HG02623 (cell line): ENCODE measurements around the gene RSPO3.
"Not testable (repeated sequence)": the region's sequence is repeated elsewhere in the genome, so short reads cannot be mapped to it uniquely, and the experiment has no call there.

Experiments used
- ATAC-seq: cut with Tn5 transposase; IDR thresholded peaks from one replicate; pipeline ENCODE4 v1.9.1; 2021; ENCODE audit warnings: moderate library complexity; ENCODE audit not compliant: unreplicated experiment

Gene RSPO3

GRCh38 chr6:127202676-127203075 is 84.2 kb downstream of the RSPO3 start:
- ATAC-seq, result no peak

GRCh38 chr6:127204281-127204680 is 85.8 kb downstream of the RSPO3 start:
- no peak for ATAC-seq

GRCh38 chr6:127205036-127205435 is 86.6 kb downstream of the RSPO3 start:
- ATAC-seq, result no peak

- ATAC-seq, result no peak
These were observed 88.1 kb downstream of the RSPO3 start for GRCh38 chr6:127206531-127207095.

GRCh38 chr6:127207591-127208120 is 89.2 kb downstream of the RSPO3 start:
- ATAC-seq, result no peak

- ATAC-seq, result no peak
These were observed 92.3 kb downstream of the RSPO3 start for GRCh38 chr6:127210725-127211124.

- no peak for ATAC-seq
These were observed 93.9 kb downstream of the RSPO3 start for GRCh38 chr6:127212376-127212775.

- ATAC-seq, result not testable (repeated sequence)
These were observed 95.6 kb downstream of the RSPO3 start for GRCh38 chr6:127214032-127214431.

GRCh38 chr6:127214531-127214930 is 96.1 kb downstream of the RSPO3 start:
- ATAC-seq, result not testable (repeated sequence)

- no peak for ATAC-seq
These were observed 97.5 kb downstream of the RSPO3 start for GRCh38 chr6:127215931-127216330.

GRCh38 chr6:127216810-127217789 is 98.6 kb downstream of the RSPO3 start:
- ATAC-seq, result no peak

GRCh38 chr6:127219869-127220268 is 101.4 kb downstream of the RSPO3 start:
- no peak for ATAC-seq

- no peak for ATAC-seq
These were observed 102.7 kb downstream of the RSPO3 start for GRCh38 chr6:127221201-127221600.

GRCh38 chr6:127222418-127222817 is 103.9 kb downstream of the RSPO3 start:
- no peak for ATAC-seq

GRCh38 chr6:127225497-127225896 is 107.0 kb downstream of the RSPO3 start:
- no peak for ATAC-seq

- ATAC-seq, result not testable (repeated sequence)
These were observed 115.3 kb downstream of the RSPO3 start for GRCh38 chr6:127233819-127234218.

- no peak for ATAC-seq
These were observed 125.0 kb downstream of the RSPO3 start for GRCh38 chr6:127243501-127243900.
